Testis (tissue), 2 donors: ENCODE data around the gene BAIAP2L1.

Source experiments
- CTCF ChIP-seq, 3 experiments: fragments of 450-650 bp in 2 of 3; fragments of 200-600 bp in 1 of 3; sonication (generic) in 1 of 3; IDR thresholded peaks; one replicate each; pipeline ENCODE4 v1.5.1; 2016 to 2019; ENCODE audit warnings: antibody characterized with exemption in 3 of 3, mild to moderate bottlenecking in 2 of 3, moderate library complexity in 1 of 3
- POLR2A ChIP-seq: fragments of 450-650 bp; IDR thresholded peaks from one replicate; pipeline ENCODE4 v1.6.1; 2017; ENCODE audit warnings: antibody characterized with exemption, mild to moderate bottlenecking, moderate library complexity

- TF ChIP-seq POLR2A = no peak
- TF ChIP-seq CTCF (IDR thresholded peaks at IDR 0.05) = no peak
These were observed 13.2 kb downstream of the BAIAP2L1 start for GRCh38 chr7:98387544-98388226.
